Ureter (tissue), 1 donor: Measurements from ENCODE around the gene PLAAT2. TPM values are rescaled to one million over a fixed set of nuclear protein-coding genes. Genes with fewer than 3 reads are reported as not detected.
"Not testable (repeated sequence)": the region's sequence is repeated elsewhere in the genome, so short reads cannot be mapped to it uniquely, and the experiment has no call there.

ENCODE experiments used
- DNase-seq: peaks from one replicate; pipeline ENCODE4 v3.0.0-alpha.2; 2020; ENCODE audit warnings: low spot score
- total RNA-seq: library from RNA; stranded (reverse); gene quantifications from one replicate; pipeline ENCODE4 v1.2.4, GENCODE V29; 2023
- donor health status: DM: yes; HTN: yes; CAD: no.

Gene PLAAT2
- total RNA-seq: 1.1 TPM

GRCh38 chr11:63563201-63564055, at the start of gene PLAAT2:
PLAAT2 (minus strand) TSS chr11:63563379; CDS start chr11:63563324, 55 bp downstream.
- no peak for DNase-seq

GRCh38 chr11:63612181-63612580, 49.0 kb upstream of the PLAAT2 start:
- DNase-seq: no peak

GRCh38 chr11:63611395-63611747, 48.2 kb upstream of the PLAAT2 start:
- no peak for DNase-seq

GRCh38 chr11:63610604-63611394, 47.6 kb upstream of the PLAAT2 start:
- DNase-seq: peak; percentile 20

GRCh38 chr11:63609971-63610580, 46.9 kb upstream of the PLAAT2 start:
- no peak for DNase-seq

GRCh38 chr11:63609536-63609935, 46.4 kb upstream of the PLAAT2 start:
- no peak for DNase-seq

- DNase-seq: peak; percentile 34
Measured at GRCh38 chr11:63608353-63609345, 45.5 kb upstream of the PLAAT2 start.

GRCh38 chr11:63603180-63603518, 40.0 kb upstream of the PLAAT2 start:
- DNase-seq: no peak

GRCh38 chr11:63602290-63603179, 39.4 kb upstream of the PLAAT2 start:
- not testable (repeated sequence) for DNase-seq

GRCh38 chr11:63599211-63600122, 36.3 kb upstream of the PLAAT2 start:
- peak; percentile 30 for DNase-seq

- peak; percentile 37 for DNase-seq
Measured at GRCh38 chr11:63598556-63598955, 35.4 kb upstream of the PLAAT2 start.

GRCh38 chr11:63595296-63595695, 32.1 kb upstream of the PLAAT2 start:
- no peak for DNase-seq

- no peak for DNase-seq
Measured at GRCh38 chr11:63592975-63593395, 29.8 kb upstream of the PLAAT2 start.

GRCh38 chr11:63590024-63590788, 27.0 kb upstream of the PLAAT2 start:
- no peak for DNase-seq

- no peak for DNase-seq
Measured at GRCh38 chr11:63589000-63589399, 25.8 kb upstream of the PLAAT2 start.

GRCh38 chr11:63586451-63587166, 23.4 kb upstream of the PLAAT2 start:
- no peak for DNase-seq

- DNase-seq: no peak
Measured at GRCh38 chr11:63583357-63583677, 20.1 kb upstream of the PLAAT2 start.

GRCh38 chr11:63581224-63581623, 18.0 kb upstream of the PLAAT2 start:
- not testable (repeated sequence) for DNase-seq
